OCI-LY7 (cell line): ENCODE measurements around the gene MAP3K19. TPM values are rescaled to one million over a fixed set of nuclear protein-coding genes. Genes with fewer than 3 reads are reported as not detected.

Experiments
- BruUV-seq: library from RNA; stranded (reverse); fragments of 400-500 nt; replicated peaks from 2 replicates; lab custom pipeline; 2021; lab: Mats Ljungman, UMichigan
- CTCF ChIA-PET: fragments of 300-600 bp; sonication (Branson Sonifier 250); formaldehyde crosslinking; loops from one replicate; lab custom pipeline; 2022; ENCODE audit warnings: antibody characterized with exemption; ENCODE audit not compliant: unreplicated experiment; lab: Charles Lee
- POLR2A ChIA-PET: fragments of 300-600 bp; sonication (Branson Sonifier 250); formaldehyde crosslinking; loops from one replicate; lab custom pipeline; 2022; ENCODE audit warnings: antibody characterized with exemption; lab: Charles Lee
- DNase-seq: peaks from one replicate; pipeline ENCODE4 v3.0.0-alpha.2; 2015; ENCODE audit warnings: low spot score
- H2AFZ ChIP-seq: fragments of 200-600 bp; sonication (generic), shearing (Covaris generic); 2 replicates; pipeline ENCODE4 v1.6.1; 2014; ENCODE audit warnings: mild to moderate bottlenecking, antibody characterized with exemption, low read length, moderate library complexity
- H3K27ac ChIP-seq: fragments of 200-600 bp; sonication (generic); 2 replicates; pipeline ENCODE4 v1.5.1; 2014; ENCODE audit warnings: mixed run types, low read depth, mild to moderate bottlenecking, moderate library complexity, low read length, inconsistent platforms; ENCODE audit not compliant: poor library complexity, severe bottlenecking
- H3K36me3 ChIP-seq: fragments of 200-600 bp; sonication (generic); 2 replicates; pipeline ENCODE4 v1.6.1; 2014; ENCODE audit warnings: mild to moderate bottlenecking, antibody characterized with exemption, low read length, moderate library complexity, mixed read lengths; ENCODE audit not compliant: insufficient read depth
- H3K4me1 ChIP-seq: fragments of 200-600 bp; sonication (generic); 2 replicates; pipeline ENCODE4 v1.5.1; 2014; ENCODE audit warnings: mild to moderate bottlenecking, low read length; ENCODE audit not compliant: insufficient read depth, poor library complexity, severe bottlenecking
- H3K4me2 ChIP-seq: fragments of 200-600 bp; sonication (generic); 2 replicates; pipeline ENCODE4 v1.6.1; 2014; ENCODE audit warnings: mild to moderate bottlenecking, low read length
- H3K4me3 ChIP-seq: fragments of 200-600 bp; sonication (generic); 2 replicates; pipeline ENCODE4 v1.5.1; 2014; ENCODE audit warnings: mild to moderate bottlenecking, low read depth, low read length; ENCODE audit not compliant: poor library complexity, severe bottlenecking
- H3K79me2 ChIP-seq: fragments of 200-600 bp; sonication (generic); 2 replicates; pipeline ENCODE4 v1.6.1; 2016; ENCODE audit warnings: low read depth, mild to moderate bottlenecking, low read length, moderate library complexity, mixed read lengths; ENCODE audit not compliant: insufficient read depth
- H3K9me2 ChIP-seq: fragments of 200-600 bp; sonication (generic); 2 replicates; pipeline ENCODE4 v1.6.1; 2016; ENCODE audit warnings: mild to moderate bottlenecking, low read length, mixed read lengths; ENCODE audit not compliant: insufficient read depth
- H3K9me3 ChIP-seq: fragments of 200-600 bp; sonication (generic); 2 replicates; pipeline ENCODE4 v1.6.1; 2014; ENCODE audit warnings: mild to moderate bottlenecking, mixed run types, low read length, mixed read lengths
- H4K20me1 ChIP-seq: fragments of 200-600 bp; sonication (generic); 2 replicates; pipeline ENCODE4 v1.6.1; 2014; ENCODE audit warnings: mild to moderate bottlenecking, antibody characterized with exemption, low read length, moderate library complexity, mixed read lengths; ENCODE audit not compliant: insufficient read depth
- CTCF ChIP-seq: fragments of 200-600 bp; sonication (generic); conservative IDR thresholded peaks from 2 replicates; pipeline ENCODE4 v1.5.1; 2014; ENCODE audit warnings: mild to moderate bottlenecking, antibody characterized with exemption, low read length, moderate library complexity, mixed read lengths
- EZH2phosphoT487 ChIP-seq: fragments of 200-600 bp; sonication (generic); IDR thresholded peaks from 2 replicates; pipeline ENCODE4 v1.6.1; 2018; ENCODE audit warnings: low read depth, borderline replicate concordance, mild to moderate bottlenecking, mixed run types, antibody characterized with exemption, low read length, moderate library complexity, mixed read lengths
- intact Hi-C: fragments of 100-400 bp; cut with micrococcal nuclease; formaldehyde crosslinking; loops from one replicate; pipeline ENCODE4 v1.10.0; 2022; ENCODE audit not compliant: unreplicated experiment
- total RNA-seq, 2 experiments: library from RNA; depleted of rRNA in 1 of 2; stranded (reverse); fragments of >200 nt in 1 of 2; shearing (Covaris generic) in 1 of 2; gene quantifications; 2 replicates each; pipeline ENCODE4 v1.2.3, GENCODE V29; 2014 to 2022

Gene MAP3K19
- total RNA-seq, 2 experiments from 2014 or later = not detected

- no TSS peak for BruUV-seq
- no peaks in the 10 kb centered on the region; the same call in 1 of the 2 replicates for H4K20me1 ChIP-seq
- H3K9me2 ChIP-seq = no peaks in the 10 kb centered on the region
- peaks cover 6% of the 10 kb centered on the region; the same call in 1 of the 2 replicates for H3K79me2 ChIP-seq
- no peak overlapping the region for H3K4me2 ChIP-seq
- intact Hi-C loops = no loop called here
- H3K9me3 ChIP-seq = no peaks in the 10 kb centered on the region
- peaks cover 96% of the 10 kb centered on the region for H3K36me3 ChIP-seq
- ChIA-PET POLR2A (interaction anchor here (0.7 to 1.5 kb wide), 2 partner anchors 11 kb away, joined by 3 to 5 read pairs; no protein-coding TSS in a partner anchor), CTCF (no interaction called here)
- DNase-seq = no peak
- H3K27ac ChIP-seq = no peak overlapping the region
- H2AFZ ChIP-seq = no peak overlapping the region
- no peak overlapping the region for H3K4me3 ChIP-seq
- no peaks in the 10 kb centered on the region for H3K4me1 ChIP-seq
- TF ChIP-seq EZH2phosphoT487 = no peak
- no peak for TF ChIP-seq CTCF
Observed at GRCh38 chr2:134950886-134951285, 96.4 kb downstream of the MAP3K19 start.

GRCh38 chr2:134949981-134950708 is 97.1 kb downstream of the MAP3K19 start:
- Histone ChIP-seq H3K79me2 (peaks cover 6% of the 10 kb centered on the region; the same call in 1 of the 2 replicates), H3K9me2 (no peaks in the 10 kb centered on the region), H3K36me3 (peaks cover 96% of the 10 kb centered on the region), H2AFZ (no peak overlapping the region), H3K4me3 (no peak overlapping the region), H4K20me1 (no peaks in the 10 kb centered on the region; the same call in 1 of the 2 replicates), H3K9me3 (no peaks in the 10 kb centered on the region), H3K27ac (no peak overlapping the region), H3K4me2 (no peak overlapping the region), H3K4me1 (no peaks in the 10 kb centered on the region)
- POLR2A ChIA-PET = interaction anchor here (0.7 to 1.5 kb wide), 3 partner anchors 9 to 11 kb away, joined by 3 to 6 read pairs (median 5); no protein-coding TSS in a partner anchor
- BruUV-seq = no TSS peak
- intact Hi-C loops = no loop called here
- CTCF ChIA-PET = no interaction called here
- no peak for TF ChIP-seq EZH2phosphoT487
- no peak for TF ChIP-seq CTCF
- no peak for DNase-seq

- H4K20me1 ChIP-seq = peaks cover 4% of the 10 kb centered on the region; the same call in 1 of the 2 replicates
- no peaks in the 10 kb centered on the region for H3K9me2 ChIP-seq
- no TSS peak for BruUV-seq
- intact Hi-C loops = no loop called here
- no peak overlapping the region for H2AFZ ChIP-seq
- H3K27ac ChIP-seq = no peak overlapping the region
- no peaks in the 10 kb centered on the region for H3K9me3 ChIP-seq
- POLR2A ChIA-PET = interaction anchor here (0.5 to 1.7 kb wide), 5 partner anchors 11 to 236 kb away, joined by 3 to 5 read pairs (median 3); no protein-coding TSS in a partner anchor
- H3K4me1 ChIP-seq = peaks cover 17% of the 10 kb centered on the region
- TF ChIP-seq CTCF (no peak), EZH2phosphoT487 (no peak)
- no peak for DNase-seq
- peaks cover 24% of the 10 kb centered on the region; the same call in 1 of the 2 replicates for H3K79me2 ChIP-seq
- H3K4me2 ChIP-seq = no peak overlapping the region
- H3K4me3 ChIP-seq = no peak overlapping the region
- H3K36me3 ChIP-seq = peaks cover 96% of the 10 kb centered on the region
- CTCF ChIA-PET = no interaction called here
Observed at GRCh38 chr2:134946073-134946472, 101.2 kb downstream of the MAP3K19 start.
